HuH-7.5 (cell line): ENCODE measurements around the gene SIDT2.
"Not testable (repeated sequence)": the region's sequence is repeated elsewhere in the genome, so short reads cannot be mapped to it uniquely, and the experiment has no call there.

ENCODE experiments used
- DNase-seq: peaks from one replicate; pipeline ENCODE4 v3.0.0; 2011; ENCODE audit warnings: low spot score

Gene SIDT2

DNA sequence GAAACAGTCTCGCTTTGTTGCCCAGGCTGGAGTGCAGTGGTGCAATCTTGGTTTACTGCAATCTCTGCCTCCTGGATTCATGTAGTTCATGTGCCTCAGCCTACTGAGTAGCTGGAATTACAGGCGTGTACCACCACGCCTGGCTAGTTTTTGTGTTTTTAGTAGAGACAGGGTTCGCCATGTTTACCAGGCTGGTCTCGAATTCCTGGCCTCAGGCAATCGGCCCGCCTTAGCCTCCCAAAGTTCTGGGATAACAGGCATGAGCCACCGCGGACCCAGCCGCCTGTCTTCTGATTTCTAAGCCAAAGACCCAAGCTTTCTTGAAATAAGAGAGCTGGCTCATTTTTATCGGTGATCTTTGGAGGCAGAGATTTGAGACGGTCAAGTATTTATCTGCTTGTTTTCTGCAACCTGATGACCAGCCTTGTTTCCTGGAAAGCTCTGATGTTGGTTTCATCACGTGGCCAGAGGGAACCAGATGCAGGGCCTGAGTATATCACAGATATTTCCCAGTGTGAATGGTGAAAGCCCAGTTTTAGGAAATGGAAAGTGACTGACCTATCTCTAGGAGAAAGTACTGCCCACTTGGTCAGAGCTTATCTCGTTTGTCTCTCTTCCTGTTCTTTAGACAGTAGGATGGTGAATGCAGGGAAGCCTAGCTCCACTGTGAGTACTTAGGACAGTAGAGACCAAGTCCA, 5.7 kb upstream of the SIDT2 start:
- no peak for DNase-seq

DNA sequence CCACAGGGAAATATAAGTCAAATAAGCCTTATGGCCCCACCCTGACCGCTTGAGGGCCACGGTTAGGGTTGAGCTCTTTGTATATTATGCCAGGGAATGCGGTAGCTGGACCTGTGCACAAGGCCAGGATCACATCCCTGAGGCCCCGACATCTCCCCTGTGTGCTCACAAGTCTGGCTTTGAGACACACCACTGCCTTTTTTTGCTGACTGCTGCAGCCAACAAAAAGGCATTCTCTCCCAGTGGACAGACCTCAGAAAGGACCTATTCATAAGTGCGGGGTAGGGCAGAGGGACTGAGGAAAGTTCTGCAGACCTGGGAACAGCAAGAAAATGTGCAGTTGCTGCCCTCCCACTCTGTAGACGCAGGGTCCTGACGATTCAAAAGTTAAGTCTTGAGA, 3.4 kb upstream of the SIDT2 start:
- no peak for DNase-seq

DNA sequence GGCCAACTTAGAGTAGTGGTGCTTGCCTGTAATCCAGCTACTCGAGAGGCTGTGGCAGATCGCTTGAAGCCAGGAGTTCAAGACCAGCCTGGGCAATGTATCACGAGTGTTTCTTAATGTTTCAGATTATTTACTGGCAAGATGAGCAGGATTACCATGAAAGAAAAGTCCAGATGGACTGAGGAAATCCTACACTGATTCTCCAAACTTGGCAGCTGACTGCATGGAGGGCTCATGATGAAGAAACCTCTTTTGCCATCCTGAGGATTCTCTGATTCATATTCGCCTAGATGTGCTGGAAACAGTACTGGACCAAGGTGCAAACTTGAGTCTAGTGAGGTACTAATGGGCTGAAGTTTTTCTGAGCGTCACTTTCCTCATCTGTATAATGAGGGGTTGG, 2.8 kb upstream of the SIDT2 start:
- DNase-seq = no peak

- DNase-seq = no peak
Observed at GRCh38 chr11:117176186-117176585, 2.4 kb upstream of the SIDT2 start.

DNA sequence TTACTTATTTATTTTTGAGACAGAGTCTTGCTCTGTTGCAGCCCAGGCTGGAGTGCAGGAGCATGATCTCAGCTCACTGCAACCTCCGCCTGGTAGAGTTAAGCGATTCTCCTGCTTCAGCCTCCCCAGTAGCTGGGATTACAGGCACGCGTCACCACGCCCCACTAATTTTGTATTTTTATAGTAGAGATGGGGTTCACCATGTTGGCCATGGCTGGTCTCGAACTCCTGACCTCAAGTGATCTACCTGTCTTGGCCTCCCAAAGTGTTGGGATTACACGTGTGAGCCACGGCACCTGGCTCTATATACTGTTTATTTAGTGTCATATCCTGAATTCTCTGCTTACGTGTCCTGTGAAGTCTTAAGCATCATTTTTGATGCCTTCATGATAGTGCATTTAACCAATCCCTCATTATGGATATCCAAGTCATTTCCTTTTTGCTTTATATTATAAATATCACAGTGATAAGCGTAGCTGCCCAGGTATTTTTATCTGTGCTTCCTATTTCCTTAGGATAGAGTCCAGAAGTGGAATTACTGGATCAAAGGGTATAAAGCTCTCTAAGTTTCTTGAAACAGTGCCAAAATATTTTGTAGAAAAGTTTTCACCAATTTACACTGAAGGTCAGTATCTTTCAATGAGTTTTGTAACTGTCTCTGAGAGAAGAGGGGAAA, 871 bp upstream of the SIDT2 start:
- DNase-seq = no peak

DNA sequence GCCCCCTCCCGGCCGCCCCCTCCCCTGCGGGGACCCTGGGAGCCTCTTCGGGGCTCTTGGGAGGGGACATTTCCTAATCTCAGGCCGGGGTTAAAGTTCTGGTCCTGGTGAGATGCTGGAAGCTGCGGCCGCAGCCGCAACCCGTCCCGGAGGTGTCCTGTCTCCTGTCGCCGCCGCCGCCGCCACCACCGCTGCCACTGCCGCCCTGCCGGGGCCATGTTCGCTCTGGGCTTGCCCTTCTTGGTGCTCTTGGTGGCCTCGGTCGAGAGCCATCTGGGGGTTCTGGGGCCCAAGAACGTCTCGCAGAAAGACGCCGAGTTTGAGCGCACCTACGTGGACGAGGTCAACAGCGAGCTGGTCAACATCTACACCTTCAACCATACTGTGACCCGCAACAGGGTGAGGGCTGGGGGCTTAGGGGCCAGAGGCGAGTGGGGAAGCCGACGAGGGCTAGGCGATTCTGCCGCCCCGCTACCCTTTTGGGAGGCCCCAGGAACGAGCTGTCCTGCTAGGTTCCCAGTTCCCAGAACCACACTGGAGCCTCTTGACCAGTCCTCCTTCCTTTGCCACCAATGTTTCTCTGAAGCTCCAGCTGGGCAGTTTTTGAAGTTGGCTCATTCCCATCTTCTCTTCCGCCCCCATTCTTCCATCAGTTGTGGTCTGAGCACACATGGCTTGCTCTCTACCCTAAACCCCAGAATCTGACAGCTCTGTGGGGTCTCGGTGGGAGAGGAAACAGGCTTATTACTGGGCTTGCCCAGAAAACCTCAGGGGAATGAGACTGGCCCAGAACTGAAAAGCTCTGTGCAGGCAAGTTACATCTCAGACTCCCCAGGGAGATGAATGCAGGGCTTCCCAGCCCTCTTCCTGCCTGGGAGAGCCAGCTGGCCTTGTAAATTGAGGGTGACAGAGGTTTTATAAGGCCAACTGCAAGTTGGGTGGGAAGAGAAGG, 781 bp downstream of the SIDT2 start:
- peak; percentile 43 for DNase-seq

GRCh38 chr11:117180020-117180419, 1.5 kb downstream of the SIDT2 start:
- DNase-seq = no peak

GRCh38 chr11:117180661-117181585, 2.4 kb downstream of the SIDT2 start:
- peak; percentile 75 for DNase-seq

- DNase-seq = no peak
Observed at GRCh38 chr11:117181586-117182550, 3.3 kb downstream of the SIDT2 start.

GRCh38 chr11:117182551-117182935, 4.0 kb downstream of the SIDT2 start:
- DNase-seq = no peak

GRCh38 chr11:117183178-117183577, 4.6 kb downstream of the SIDT2 start:
- DNase-seq = not testable (repeated sequence)

DNA sequence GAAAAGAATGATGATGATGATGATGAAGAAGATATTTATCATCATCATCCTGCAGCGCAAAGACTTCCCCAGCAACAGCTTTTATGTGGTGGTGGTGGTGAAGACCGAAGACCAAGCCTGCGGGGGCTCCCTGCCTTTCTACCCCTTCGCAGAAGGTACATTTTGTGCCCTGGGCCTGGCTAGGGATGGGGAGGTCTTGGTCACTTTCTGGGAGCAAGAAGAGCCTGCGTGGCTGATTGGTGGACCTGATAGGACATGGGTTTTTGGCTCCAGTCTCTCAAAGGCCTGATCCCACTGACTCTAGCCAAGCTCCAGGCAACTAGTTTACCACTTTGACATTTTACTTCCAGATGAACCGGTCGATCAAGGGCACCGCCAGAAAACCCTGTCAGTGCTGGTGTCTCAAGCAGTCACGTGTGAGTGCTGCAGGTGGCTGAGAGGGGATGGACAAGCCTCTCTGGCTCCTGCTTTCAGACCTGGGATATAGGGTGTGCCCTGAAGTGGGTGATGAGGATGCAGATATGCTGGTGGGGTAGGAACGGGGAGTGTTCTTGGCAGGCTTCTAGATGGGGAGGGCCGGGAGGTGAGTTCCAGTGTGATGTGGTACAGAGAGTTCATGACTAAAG, 5.3 kb downstream of the SIDT2 start:
- no peak for DNase-seq

DNA sequence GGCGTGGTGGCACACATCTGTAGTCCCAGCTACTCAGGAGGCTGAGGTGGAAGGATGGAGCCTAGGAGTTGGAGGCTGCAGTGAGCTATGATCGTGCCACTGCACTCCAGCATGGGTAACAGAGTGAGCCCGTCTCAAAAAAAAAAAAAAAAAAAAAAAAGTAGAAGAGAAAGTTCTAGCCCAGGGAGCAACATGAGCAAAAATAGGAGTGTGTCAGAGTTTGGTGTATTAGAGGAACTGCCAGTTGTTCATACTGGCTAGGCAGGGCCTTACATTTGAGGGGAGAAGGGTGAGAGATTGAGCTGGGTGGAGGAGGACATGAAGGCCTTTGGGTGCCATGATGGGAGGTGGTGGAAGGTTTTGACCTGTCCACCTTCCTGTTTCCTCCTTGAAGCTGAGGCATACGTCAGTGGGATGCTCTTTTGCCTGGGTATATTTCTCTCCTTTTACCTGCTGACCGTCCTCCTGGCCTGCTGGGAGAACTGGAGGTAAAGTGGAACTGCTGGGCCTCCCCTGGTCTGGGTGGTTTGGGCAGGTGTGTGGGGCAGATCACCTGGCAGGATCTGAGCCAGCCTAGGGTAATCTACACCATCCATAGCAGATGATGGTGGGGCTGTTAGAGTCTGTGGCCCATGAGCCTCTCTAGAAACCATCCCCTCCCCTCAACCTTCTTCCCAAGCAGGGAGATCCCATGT, 7.3 kb downstream of the SIDT2 start:
- DNase-seq = no peak

DNA sequence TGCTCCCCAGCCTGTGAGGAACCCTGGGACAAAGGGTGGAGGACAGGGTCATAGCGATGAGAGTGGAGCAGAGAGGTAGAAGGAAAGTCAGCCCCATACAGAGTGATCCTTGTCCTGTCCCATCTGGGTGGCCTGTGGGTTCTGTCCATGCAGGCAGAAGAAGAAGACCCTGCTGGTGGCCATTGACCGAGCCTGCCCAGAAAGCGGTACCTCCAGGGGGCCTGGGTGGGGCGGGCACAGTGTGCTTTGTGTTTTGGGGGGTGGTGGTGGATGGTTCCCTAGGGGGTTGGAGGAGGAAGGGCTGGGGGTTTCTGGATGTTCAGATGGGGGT, 7.9 kb downstream of the SIDT2 start:
- DNase-seq = no peak

GRCh38 chr11:117187007-117187406, 8.5 kb downstream of the SIDT2 start:
- no peak for DNase-seq

- no peak for DNase-seq
Observed at GRCh38 chr11:117187428-117187798, 8.9 kb downstream of the SIDT2 start.

DNA sequence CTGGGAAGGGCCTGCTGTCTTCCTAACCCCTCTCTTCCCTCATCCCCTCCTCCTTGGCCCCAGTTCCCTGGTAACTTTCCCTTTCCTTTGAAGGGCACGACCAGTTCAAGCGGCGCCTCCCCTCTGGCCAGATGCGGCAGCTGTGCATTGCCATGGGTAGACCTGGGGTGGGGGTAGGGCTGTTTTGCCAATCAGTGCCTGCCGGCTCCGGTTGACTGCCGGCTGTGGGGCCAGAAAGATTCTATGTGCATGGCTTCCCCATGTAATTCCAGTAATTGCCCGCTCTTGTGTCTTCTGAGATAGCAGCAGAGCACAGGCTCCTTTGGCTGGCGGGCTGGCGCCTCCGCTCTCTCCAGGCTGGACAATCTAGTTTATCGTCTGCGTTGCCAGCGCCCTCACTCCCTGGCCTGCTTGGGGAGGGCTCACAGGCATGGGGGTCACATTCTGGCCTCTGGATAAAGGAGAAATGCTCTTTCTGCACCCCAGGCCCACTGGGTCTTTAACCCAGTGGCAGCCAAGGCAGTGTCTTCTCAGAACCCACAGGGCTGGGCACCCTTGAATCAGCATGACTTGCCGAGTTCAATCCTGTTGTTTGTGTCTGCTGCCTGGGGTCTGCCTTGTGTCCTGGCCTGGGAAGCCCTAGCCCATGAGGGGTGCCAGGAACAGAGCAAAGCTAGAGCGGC, 9.4 kb downstream of the SIDT2 start:
- DNase-seq = no peak

DNA sequence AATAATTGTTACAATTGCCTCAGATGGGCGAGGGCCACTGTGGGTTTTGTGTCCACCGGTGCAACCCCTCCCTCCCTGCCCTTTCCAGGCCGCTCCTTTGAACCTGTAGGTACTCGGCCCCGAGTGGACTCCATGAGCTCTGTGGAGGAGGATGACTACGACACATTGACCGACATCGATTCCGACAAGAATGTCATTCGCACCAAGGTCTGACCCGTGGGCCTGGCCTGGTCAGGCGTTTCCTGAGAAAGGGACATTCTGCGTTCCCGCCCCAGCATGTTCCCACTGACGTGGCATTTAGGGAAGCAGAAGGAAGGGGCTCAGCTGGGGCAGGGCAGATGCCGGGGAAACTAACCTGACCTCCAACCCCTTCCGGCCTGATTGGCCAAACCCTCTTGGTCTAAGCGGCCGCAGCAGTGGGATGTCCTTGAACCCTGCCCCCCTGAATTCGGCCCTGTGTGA, 10.1 kb downstream of the SIDT2 start:
- DNase-seq = no peak
